Progenitor cell of endocrine pancreas (in vitro differentiated cells): Measurements from ENCODE around the gene RUNX2. TPM values are rescaled to one million over a fixed set of nuclear protein-coding genes. Genes with fewer than 3 reads are reported as not detected.

Experiments used
- DNase-seq: peaks from one replicate; pipeline ENCODE4 v3.0.0; 2021; ENCODE audit warnings: low spot score; ENCODE audit not compliant: unreplicated experiment
- H3K27ac Mint-ChIP-seq: 2 replicates; pipeline ENCODE4 v1.8.0; 2021; ENCODE audit warnings: mild to moderate bottlenecking, moderate library complexity, mixed read lengths
- H3K27me3 Mint-ChIP-seq: 2 replicates; pipeline ENCODE4 v1.8.0; 2021; ENCODE audit warnings: mixed read lengths
- H3K36me3 Mint-ChIP-seq: 2 replicates; pipeline ENCODE4 v1.8.0; 2022; ENCODE audit warnings: mixed read lengths; ENCODE audit not compliant: insufficient read depth
- H3K4me1 Mint-ChIP-seq: 2 replicates; pipeline ENCODE4 v1.8.0; 2021; ENCODE audit warnings: low read depth, mixed read lengths
- H3K4me3 Mint-ChIP-seq: 2 replicates; pipeline ENCODE4 v1.8.0; 2021; ENCODE audit warnings: low read depth, mild to moderate bottlenecking, moderate library complexity, mixed read lengths
- H3K9me3 Mint-ChIP-seq: 2 replicates; pipeline ENCODE4 v1.8.0; 2021; ENCODE audit warnings: low read depth, mixed read lengths
- CTCF ChIP-seq: fragments of 200-600 bp; sonication (generic); IDR thresholded peaks from one replicate; pipeline ENCODE4 v1.5.0; 2021; ENCODE audit warnings: antibody characterized with exemption, mild to moderate bottlenecking; ENCODE audit not compliant: unreplicated experiment
- total RNA-seq: library from RNA; stranded (reverse); gene quantifications from 2 replicates; pipeline ENCODE4 v1.2.1, GENCODE V29; 2021

RUNX2 gene
- total RNA-seq, 1 donor from 2014 or later: 0.46 TPM

GRCh38 chr6:45706319-45706718, 378.2 kb downstream of the RUNX2 start:
- Mint-ChIP-seq H3K4me3 (no peak overlapping the region), H3K4me1 (no peaks in the 10 kb centered on the region), H3K36me3 (no peaks in the 10 kb centered on the region), H3K27me3 (peaks cover 4% of the 10 kb centered on the region), H3K9me3 (no peaks in the 10 kb centered on the region), H3K27ac (no peak overlapping the region)
- TF ChIP-seq CTCF: no peak
- no peak for DNase-seq

GRCh38 chr6:45707176-45707575, 379.0 kb downstream of the RUNX2 start:
- TF ChIP-seq CTCF: no peak

GRCh38 chr6:45709781-45710220, 381.7 kb downstream of the RUNX2 start:
- peaks cover 9% of the 10 kb centered on the region for H3K27me3 Mint-ChIP-seq
- peaks cover 8% of the 10 kb centered on the region for H3K4me1 Mint-ChIP-seq
- TF ChIP-seq CTCF: no peak
- no peaks in the 10 kb centered on the region for H3K9me3 Mint-ChIP-seq
- H3K4me3 Mint-ChIP-seq: no peak overlapping the region
- H3K36me3 Mint-ChIP-seq: no peaks in the 10 kb centered on the region
- DNase-seq: no peak
- no peak overlapping the region for H3K27ac Mint-ChIP-seq

More at GRCh38 chr6:45707176-45707575, 379.0 kb downstream of the RUNX2 start:
- H3K36me3 Mint-ChIP-seq: no peaks in the 10 kb centered on the region
- H3K27ac Mint-ChIP-seq: no peak overlapping the region
- no peaks in the 10 kb centered on the region for H3K9me3 Mint-ChIP-seq
- H3K27me3 Mint-ChIP-seq: peaks cover 6% of the 10 kb centered on the region
- H3K4me3 Mint-ChIP-seq: no peak overlapping the region
- no peaks in the 10 kb centered on the region for H3K4me1 Mint-ChIP-seq
- no peak for DNase-seq

- H3K27ac Mint-ChIP-seq: no peak overlapping the region
- peaks cover 10% of the 10 kb centered on the region for H3K4me1 Mint-ChIP-seq
- no peaks in the 10 kb centered on the region for H3K9me3 Mint-ChIP-seq
- H3K27me3 Mint-ChIP-seq: peaks cover 8% of the 10 kb centered on the region
- H3K4me3 Mint-ChIP-seq: no peak overlapping the region
- DNase-seq: no peak
- no peaks in the 10 kb centered on the region for H3K36me3 Mint-ChIP-seq
- TF ChIP-seq CTCF: no peak
Measured at GRCh38 chr6:45710304-45710821, 382.2 kb downstream of the RUNX2 start.

GRCh38 chr6:45712076-45712475, 383.9 kb downstream of the RUNX2 start:
- H3K27ac Mint-ChIP-seq: no peak overlapping the region
- H3K27me3 Mint-ChIP-seq: peaks cover 5% of the 10 kb centered on the region
- peaks cover 10% of the 10 kb centered on the region for H3K4me1 Mint-ChIP-seq

More at GRCh38 chr6:45712076-45712475, 383.9 kb downstream of the RUNX2 start:
- no peak for DNase-seq
- no peak for TF ChIP-seq CTCF
- Mint-ChIP-seq H3K4me3 (no peak overlapping the region), H3K9me3 (no peaks in the 10 kb centered on the region), H3K36me3 (no peaks in the 10 kb centered on the region)
